ENCODE results near the gene TRMT11.

TRMT11 gene

GRCh38 chr6:126077810-126078776 is 91.8 kb downstream of the TRMT11 start:
- no peak for DNase-seq

DNA sequence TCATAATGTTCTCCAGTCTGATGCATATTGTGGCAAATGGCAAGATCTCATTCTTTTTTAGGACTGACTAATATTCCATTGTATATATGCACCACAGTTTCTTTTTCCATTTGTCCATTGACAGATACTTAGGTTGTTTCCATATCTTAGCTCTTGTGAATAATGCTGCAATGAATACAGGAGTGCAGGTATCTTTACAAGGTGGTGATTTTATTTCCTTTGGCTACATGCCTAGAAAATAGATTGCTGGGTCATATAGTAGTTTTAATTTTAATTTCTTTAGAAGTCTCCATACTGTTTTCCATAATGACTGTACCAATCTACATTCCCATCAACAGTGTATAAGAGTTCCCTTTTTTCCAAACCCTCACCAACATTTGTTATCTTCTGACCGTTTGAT is 97.5 kb downstream of the TRMT11 start:
- DNase-seq = no peak

- no peak for DNase-seq
These were observed 100.2 kb downstream of the TRMT11 start for GRCh38 chr6:126086560-126086959.

All from NCI-H226 (cell line).